Measurements from ENCODE around the gene RPS14.
"Not testable (repeated sequence)": the region's sequence is repeated elsewhere in the genome, so short reads cannot be mapped to it uniquely, and the experiment has no call there.

The RPS14 gene

GRCh38 chr5:150419630-150420270 is 29.8 kb downstream of the RPS14 start:
- no peak for DNase-seq (ENCODE audit: low read depth, low spot score)
- no peak overlapping the region for H3K4me3 ChIP-seq (ENCODE audit: low read depth, low read length)
- TF ChIP-seq, protein P1, sequence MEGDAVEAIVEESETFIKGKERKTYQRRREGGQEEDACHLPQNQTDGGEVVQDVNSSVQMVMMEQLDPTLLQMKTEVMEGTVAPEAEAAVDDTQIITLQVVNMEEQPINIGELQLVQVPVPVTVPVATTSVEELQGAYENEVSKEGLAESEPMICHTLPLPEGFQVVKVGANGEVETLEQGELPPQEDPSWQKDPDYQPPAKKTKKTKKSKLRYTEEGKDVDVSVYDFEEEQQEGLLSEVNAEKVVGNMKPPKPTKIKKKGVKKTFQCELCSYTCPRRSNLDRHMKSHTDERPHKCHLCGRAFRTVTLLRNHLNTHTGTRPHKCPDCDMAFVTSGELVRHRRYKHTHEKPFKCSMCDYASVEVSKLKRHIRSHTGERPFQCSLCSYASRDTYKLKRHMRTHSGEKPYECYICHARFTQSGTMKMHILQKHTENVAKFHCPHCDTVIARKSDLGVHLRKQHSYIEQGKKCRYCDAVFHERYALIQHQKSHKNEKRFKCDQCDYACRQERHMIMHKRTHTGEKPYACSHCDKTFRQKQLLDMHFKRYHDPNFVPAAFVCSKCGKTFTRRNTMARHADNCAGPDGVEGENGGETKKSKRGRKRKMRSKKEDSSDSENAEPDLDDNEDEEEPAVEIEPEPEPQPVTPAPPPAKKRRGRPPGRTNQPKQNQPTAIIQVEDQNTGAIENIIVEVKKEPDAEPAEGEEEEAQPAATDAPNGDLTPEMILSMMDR (IDR thresholded peaks at IDR 0.05; ENCODE audit: low read depth, low read length) = no peak
- in situ Hi-C loops (cut with HindIII; ENCODE audit: low sequenced_read_pairs) = no loop called here

DNA sequence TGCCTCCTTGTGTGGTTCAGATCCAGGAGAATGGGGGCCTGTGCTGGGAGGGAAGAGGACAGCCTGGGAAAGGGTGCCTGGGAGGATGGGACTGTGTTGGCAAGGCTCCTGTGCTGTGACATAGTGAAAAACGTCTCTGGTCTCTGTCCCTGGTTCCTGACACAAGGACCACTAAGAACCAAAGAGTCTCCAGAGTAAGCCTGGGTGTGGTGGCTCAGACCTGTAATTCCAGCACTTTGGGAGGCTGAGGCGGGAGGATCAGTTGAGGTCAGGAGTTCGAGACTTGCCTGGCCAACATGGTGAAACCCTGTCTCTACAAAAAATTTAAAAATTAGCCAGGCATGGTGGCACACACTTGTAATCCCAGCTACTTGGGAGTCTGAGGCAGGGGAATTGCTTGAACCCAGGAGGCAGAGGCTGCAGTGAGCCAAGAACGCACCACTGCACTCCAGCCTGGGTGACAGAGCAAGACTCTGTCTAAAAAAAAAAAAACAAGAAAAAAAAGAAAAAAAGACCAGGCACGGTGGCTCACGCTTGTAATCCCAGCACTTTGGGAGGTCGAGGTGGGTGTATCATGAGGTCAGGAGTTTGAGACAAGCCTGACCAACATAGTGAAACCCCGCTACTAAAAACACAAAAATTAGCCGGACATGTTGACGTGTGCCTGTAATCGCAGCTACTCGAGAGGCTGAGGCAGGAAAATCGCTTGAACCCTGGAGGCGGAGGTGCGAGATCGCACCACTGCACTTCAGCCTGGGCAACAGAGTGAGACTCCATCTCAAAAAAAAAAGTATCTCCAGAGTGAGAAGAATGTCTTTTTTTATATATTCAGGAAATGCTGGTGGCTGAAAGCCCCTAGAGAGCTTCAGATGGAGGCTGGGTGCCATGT is 35.4 kb downstream of the RPS14 start:
- in situ Hi-C loops (cut with HindIII; ENCODE audit: low sequenced_read_pairs); H3K4me3 ChIP-seq (ENCODE audit: low read depth, low read length); DNase-seq (ENCODE audit: low read depth, low spot score): not testable (repeated sequence)

DNA sequence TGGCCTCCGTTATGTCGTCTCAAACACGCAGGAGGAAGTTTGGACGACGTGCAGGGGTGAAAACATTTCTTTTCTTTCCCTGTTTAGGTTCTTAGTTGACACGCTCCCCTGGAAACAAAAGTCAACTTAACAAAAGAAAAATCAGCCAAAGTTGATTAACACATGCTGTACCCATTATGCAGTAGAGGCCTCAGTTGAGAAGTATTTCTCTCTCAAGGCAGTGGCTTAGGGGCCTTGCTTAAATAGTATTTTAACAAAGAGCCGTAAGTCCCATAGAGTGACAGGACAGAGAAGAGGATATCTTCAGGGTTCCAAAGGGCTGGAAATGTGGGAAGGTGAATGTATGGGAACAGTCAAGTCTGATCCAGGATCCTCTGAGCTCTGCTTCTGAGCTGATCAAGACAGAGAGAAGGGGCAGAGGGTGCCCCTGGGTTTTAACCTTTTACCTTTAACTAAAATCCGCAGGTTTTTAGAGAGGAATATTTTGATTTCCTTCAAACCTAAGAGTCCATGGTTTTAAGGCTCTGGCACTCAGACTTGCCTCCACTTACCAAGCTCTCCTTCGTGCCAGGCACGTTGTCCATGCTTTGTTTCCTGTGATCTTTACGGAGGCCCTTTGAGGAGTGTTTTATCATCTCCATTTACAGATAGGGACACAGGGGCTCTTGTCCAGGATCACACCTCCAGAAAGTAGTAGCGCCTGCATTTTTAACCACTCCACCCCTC is 36.2 kb downstream of the RPS14 start:
- in situ Hi-C loops (cut with HindIII; ENCODE audit: low sequenced_read_pairs) = no loop called here
- no peak overlapping the region for H3K4me3 ChIP-seq (ENCODE audit: low read depth, low read length)
- DNase-seq (ENCODE audit: low read depth, low spot score) = no peak
- TF ChIP-seq, protein P1 (IDR thresholded peaks at IDR 0.05; ENCODE audit: low read depth, low read length) = no peak

DNA sequence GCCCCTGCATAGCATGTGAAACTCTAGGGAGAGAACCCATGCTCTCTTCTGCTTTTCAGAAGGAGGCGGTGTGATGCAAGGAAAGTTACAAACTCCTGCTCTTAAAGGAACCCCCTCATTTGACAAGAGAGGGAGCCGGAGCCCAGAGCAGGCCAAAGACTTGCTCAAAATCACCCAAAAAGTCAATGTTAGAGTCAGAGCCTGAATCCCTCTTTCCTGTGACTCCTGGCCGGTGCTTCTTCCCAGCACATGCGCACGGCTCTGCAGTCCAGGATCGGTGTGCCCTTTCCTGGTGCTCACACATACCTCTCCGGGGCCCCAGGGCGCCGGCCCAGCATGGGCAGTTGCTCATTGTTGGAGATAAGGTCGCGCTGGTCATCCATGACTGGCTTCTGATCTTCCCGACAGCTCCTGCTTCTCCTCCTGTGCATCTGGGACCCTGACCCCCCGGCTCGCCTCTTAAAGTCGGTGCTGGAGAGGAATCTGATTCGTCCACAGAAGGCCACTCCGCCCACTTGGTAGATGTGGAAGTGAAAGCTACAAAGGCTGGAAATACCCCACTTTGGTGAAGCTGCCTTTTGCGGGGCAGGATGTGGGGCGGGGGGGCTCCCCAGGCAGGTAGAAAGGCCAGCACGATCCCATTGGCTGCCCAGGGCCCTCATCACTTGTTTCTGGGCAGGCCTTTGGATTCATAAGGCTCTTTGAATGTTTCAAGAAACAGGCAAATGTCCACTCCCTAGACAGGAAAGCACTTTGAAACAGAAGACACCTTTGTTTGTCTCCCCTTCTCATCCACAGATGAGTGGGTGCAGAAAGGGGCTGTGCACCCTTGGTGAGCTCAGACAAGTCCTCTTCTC is 37.0 kb downstream of the RPS14 start, which contains the start of gene CD74:
Gene CD74, minus strand, starts transcription at position 592 of the 857 bp plus-strand sequence. Its CDS starts 161 bp downstream, at position 431.
- H3K4me3 ChIP-seq (ENCODE audit: low read depth, low read length) = no peak within 1 kb of the TSS
- DNase-seq (ENCODE audit: low read depth, low spot score) = peak; percentile 33
- in situ Hi-C loops (cut with HindIII; ENCODE audit: low sequenced_read_pairs) = no loop called here
- TF ChIP-seq, protein P1 (IDR thresholded peaks at IDR 0.05; ENCODE audit: low read depth, low read length) = no peak

DNA sequence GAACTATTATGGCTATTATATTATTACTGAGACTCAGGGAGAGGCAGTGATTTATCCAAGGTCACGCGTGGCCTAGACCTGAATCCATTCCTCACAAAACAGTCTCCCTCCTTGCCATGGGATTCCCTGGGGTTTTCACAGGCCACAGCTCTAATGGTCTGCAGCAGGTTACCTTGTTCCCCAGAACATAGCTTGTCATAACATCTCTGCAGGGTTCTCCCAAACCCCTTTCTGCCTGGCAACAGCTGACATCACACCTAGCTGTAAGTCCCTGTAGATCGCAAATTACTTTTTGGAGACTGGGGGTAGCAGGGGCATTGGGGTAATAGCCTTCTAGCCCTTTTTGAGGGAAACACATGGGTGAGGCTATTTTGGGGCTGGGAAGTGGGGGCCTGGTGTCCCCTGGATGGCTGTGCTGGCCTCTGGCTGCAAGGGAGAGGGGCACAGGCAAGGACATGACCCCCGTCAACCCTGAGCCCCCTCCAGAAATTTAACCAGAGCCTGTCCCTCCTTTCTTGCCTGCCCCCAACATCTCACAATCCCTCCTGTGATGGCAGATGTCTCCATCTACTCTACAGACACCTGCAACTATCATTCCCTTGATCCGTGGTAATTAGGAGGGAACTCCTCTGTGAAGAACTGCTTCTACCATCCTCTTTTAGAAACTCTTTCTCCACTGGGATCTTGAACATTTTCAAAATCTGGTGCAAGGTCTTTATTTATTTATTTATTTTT is 38.1 kb downstream of the RPS14 start:
- TF ChIP-seq, protein P1 (IDR thresholded peaks at IDR 0.05; ENCODE audit: low read depth, low read length) = no peak
- no peak overlapping the region for H3K4me3 ChIP-seq (ENCODE audit: low read depth, low read length)
- DNase-seq (ENCODE audit: low read depth, low spot score) = no peak
- in situ Hi-C loops (cut with HindIII; ENCODE audit: low sequenced_read_pairs) = no loop called here

GRCh38 chr5:150410524-150411244 is 38.9 kb downstream of the RPS14 start:
- DNase-seq (ENCODE audit: low read depth, low spot score) = peak; percentile 65
- no peak overlapping the region for H3K4me3 ChIP-seq (ENCODE audit: low read depth, low read length)
- TF ChIP-seq, protein P1 (IDR thresholded peaks at IDR 0.05; ENCODE audit: low read depth, low read length) = no peak
- in situ Hi-C loops (cut with HindIII; ENCODE audit: low sequenced_read_pairs) = no loop called here
